NCI-H1436 (cell line): ENCODE data around the gene FBXL14.

Experiments used
- DNase-seq: peaks from one replicate; lab custom pipeline; 2025; lab: John Stamatoyannopoulos, UW

The FBXL14 gene

DNA sequence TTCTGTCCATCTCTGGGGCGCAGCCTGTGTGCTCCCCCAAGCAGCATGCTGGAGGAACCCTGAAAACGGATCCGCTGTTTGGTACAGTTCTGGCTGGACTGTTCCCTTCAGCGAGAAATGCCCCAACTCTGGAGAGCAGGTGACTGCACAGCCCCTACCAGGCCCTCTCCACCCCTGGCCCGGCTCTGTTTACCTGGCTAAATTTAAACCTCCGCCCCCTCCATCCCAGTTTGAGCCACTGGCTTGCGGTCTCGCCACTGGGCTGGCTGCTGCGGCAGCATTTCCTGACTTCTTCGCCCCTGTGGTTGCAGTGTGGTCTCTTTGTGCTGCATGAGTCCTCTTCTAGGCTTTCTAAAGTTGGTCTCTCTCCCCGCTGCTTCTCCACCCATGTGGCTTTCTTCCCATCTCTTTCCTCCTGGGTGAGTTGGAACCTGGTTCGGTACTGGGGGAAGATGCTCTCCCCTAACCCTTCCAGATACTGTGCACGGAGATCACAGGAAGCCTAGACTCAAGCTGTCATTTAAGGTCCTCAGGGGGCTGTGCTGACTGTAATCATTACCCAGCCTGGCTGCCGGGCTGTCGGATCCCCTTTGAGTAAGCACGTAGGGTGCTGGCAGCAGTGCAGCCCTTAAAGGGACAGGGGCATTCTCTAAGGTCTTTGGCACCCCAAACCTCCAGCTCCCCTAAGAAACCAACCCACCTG lies 60.6 kb downstream of the FBXL14 start:
- DNase-seq, result no peak

GRCh38 chr12:1533205-1533601 lies 61.2 kb downstream of the FBXL14 start:
- no peak for DNase-seq

DNA sequence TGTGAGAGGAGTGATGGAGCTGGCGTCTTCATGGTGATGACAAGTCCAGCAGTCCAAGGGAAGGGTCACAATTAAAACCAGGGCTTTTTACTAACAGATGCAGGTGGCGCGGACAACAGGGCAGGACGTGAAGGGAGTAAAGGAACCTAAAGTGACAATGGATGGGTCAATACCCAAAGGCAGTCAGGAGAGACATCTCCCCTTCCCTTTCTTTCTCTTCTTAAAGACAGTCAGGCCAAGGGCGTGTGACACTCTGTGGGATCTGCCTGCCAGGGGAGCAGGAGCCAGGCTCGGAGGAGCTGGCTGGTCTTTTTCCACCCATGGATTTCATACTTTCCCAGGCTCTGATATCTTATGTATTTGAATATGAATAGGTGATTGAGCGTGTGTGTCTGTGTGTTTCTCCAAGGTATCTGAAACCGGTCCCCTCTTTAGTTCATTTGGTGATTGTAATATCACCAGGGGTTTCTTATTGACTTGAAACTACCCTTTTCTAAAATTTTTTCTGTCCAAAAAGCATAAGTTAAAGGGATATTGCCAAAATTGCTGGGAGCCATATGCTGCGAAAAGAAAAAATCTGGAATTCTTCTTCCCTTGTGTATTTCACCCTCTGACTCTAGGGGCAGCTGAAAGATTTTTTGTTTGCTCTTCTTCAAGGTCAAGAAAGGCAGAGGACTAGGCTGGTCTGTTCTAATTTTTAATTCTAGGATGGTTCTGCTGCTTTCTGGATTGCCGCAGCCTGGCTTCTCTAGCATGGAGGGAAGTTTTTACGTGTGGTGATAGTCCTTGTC lies 61.8 kb downstream of the FBXL14 start:
- DNase-seq, result no peak

- no peak for DNase-seq
These were observed 62.6 kb downstream of the FBXL14 start for GRCh38 chr12:1531654-1532374.

DNA sequence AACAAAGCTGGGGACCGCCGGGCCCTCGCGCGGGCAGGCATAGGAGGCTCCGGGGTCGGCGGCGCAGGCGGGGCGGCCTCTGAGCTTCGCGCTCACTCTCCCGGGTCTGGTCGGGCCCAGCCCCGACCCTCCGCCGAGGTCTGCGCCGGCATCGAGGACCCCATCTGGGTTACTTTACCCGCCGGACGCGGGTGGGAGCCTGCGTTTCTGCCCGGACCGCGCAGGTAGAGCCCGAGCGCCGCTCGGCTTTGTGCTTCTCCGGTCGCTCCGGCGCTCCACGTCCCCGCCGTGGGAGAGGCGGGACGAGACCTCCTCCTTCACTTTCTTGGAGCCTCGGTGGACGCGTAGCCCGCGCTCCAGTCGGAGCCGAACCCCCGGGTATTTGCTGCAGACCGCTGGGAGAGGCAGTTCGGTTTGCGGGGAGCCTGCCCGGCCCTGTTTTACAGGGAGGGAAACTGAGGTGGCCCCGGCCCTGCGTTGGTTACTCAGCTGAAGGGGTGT lies 63.2 kb downstream of the FBXL14 start:
- DNase-seq, result no peak

GRCh38 chr12:1530592-1531152 lies 63.7 kb downstream of the FBXL14 start:
- DNase-seq, result no peak

DNA sequence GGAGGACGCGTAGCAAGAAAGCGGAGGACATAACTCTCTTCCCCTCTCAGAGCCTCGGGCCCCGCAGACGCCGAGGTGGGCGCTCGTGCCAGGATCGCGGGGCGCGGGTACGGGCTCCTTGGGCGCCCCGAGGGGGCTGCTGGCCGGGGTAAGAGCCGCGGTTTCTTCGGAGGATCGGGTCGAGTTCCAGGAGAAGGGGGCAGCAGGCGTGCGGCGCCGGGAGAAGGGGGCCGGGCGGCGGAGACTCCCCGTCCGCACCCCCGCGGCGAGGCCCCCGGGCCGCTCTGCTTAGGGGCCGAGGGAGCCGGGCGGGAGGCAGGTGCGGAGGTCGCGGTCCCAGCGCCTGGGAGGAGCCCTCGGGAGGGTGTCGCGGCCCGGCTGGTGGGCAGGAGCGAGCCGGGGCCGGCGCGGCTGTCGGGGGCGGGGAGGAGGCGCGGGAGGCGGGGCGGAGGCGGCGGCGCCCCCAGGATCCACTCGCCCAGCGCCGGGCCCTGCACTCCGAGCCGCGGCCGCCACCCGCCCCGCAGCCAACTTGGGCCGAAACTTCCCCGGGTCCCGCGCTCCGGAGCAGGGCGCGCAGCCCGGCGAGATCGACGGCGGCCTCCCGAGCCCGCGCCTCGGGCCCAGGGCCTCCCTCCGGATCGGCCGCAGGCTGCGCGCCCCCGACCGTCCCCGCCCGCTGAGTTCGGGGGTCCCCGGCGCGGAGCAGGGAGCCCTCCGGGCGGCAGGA lies 64.4 kb downstream of the FBXL14 start:
- no peak for DNase-seq

DNA sequence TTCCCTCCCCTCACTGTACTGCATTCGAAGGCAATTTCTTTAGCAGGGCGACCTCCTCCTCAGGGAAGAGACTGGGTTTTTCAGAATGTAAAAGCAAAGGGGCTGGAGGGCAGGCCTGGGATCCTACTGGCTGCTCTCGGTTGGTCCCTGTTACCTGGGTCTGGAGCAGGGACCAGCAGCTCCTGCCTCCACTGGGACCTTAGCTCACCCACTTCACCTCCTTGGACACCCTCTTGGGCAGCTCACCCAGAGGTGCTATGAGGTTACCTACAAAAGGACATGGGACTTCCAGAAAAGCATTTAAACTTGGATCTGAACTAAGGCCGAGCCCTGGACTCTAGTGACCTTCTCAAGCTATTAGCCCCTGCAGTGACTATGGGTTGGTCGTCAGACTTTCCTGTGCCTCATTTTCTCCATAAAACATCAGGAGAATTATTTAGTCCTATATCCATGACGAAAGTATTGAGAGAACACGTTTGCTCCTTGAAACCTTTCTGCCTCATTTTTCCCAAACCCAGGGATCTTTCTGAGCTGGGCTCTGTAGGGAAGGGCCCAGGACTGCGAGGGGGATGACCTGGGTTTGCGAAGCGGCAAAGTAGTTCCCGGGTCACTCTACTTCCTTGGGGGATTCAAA lies 65.0 kb downstream of the FBXL14 start:
- DNase-seq, result no peak

DNA sequence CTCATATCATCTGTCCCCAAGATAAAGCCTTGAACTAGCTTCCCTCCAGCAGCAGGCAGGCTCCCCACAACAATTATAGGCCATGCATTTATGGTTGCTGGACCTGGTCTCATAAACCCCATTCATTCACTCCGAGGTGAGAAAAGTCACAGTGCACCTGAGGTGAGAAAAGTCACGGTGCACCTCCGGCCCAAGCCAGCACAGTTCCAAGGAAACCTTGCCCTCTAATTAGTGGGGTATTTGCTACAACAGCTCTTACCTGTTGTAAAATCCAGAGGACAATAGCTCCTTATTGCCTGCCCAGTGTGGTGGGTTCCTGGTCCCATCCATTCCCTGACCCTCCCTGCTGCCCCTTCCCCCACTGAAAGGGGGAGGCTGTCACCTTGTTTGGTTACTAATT lies 65.6 kb downstream of the FBXL14 start:
- no peak for DNase-seq

DNA sequence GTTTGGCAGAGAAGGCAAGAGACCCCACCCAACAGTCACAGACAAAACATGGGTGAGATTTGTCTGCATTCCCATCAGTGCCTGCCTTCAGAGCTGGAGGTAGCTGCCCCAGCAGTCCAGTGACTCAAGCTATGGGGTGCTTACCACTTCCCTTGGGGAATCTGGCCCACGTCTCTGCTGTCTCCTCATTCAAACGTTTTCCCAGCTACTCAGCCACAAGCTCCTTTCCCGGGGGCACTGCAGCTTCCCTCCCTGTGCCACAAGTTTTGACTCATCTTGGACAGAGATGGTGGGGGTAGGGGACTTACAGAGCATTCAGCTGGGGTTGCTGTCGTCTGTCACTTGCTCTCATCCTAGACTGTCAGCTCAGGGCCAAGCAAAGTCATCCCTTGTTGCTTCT lies 66.6 kb downstream of the FBXL14 start:
- no peak for DNase-seq

GRCh38 chr12:1525858-1526257 lies 68.5 kb downstream of the FBXL14 start:
- DNase-seq, result no peak

- no peak for DNase-seq
These were observed 70.8 kb downstream of the FBXL14 start for GRCh38 chr12:1523558-1524050.

- no peak for DNase-seq
These were observed 71.3 kb downstream of the FBXL14 start for GRCh38 chr12:1523046-1523445.

- no peak for DNase-seq
These were observed 74.7 kb downstream of the FBXL14 start for GRCh38 chr12:1519642-1520041.

DNA sequence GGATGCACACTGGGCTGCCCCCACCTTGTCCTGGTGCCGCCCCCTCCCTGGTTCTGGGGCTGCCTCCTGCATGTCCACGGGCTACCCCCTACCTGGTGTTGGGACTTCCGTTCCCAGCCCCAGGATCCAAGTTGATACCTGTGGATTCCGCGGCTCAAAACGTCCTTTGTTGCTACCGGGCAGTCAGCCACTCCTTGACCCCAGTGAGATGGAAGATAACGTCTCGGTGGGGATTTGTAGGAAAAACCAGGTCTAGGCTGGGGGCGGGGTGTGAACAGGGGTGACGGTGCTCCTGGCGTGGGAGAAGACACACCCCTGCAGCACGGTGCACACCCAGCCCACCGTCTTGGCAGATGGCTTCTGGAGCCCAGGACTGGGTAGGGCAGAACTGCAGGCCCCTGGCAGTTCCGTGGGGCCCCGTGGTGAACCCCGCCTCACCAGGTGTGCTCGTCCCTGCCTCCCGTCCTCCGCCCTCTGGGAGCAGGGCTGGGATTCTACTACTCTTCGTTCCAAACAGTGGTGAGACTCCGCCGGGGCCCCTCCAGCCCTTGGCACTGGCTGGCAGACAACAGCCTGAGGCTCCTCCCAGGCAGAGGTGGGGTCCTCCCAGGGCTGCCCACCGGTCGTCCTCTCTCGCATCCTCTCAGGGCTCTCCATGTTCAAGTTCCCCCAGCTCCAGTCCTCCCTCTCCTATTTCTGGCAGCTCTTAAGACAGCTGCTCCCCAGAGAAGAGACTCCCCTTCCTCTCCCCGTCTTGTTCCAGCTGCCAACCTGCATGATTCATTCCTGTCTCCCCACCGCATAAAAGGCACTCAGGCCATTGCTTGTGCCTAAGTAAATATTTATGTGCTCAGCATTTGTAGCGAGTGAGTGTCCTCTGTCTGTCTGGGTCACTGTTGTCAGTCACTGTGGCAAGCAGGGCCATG lies 75.5 kb downstream of the FBXL14 start:
- DNase-seq, result no peak

GRCh38 chr12:1517734-1518525 lies 76.5 kb downstream of the FBXL14 start:
- DNase-seq, result no peak

GRCh38 chr12:1517007-1517406 lies 77.4 kb downstream of the FBXL14 start:
- no peak for DNase-seq
